Progenitor cell of endocrine pancreas (in vitro differentiated cells): ENCODE measurements around the gene LTBP1. TPM values are rescaled to one million over a fixed set of nuclear protein-coding genes. Genes with fewer than 3 reads are reported as not detected.
"Not testable (repeated sequence)": the region's sequence is repeated elsewhere in the genome, so short reads cannot be mapped to it uniquely, and the experiment has no call there.

Source experiments
- DNase-seq: peaks from one replicate; pipeline ENCODE4 v3.0.0; 2021; ENCODE audit warnings: low spot score; ENCODE audit not compliant: unreplicated experiment
- H3K27ac Mint-ChIP-seq: 2 replicates; pipeline ENCODE4 v1.8.0; 2021; ENCODE audit warnings: mild to moderate bottlenecking, moderate library complexity, mixed read lengths
- H3K27me3 Mint-ChIP-seq: 2 replicates; pipeline ENCODE4 v1.8.0; 2021; ENCODE audit warnings: mixed read lengths
- H3K36me3 Mint-ChIP-seq: 2 replicates; pipeline ENCODE4 v1.8.0; 2022; ENCODE audit warnings: mixed read lengths; ENCODE audit not compliant: insufficient read depth
- H3K4me1 Mint-ChIP-seq: 2 replicates; pipeline ENCODE4 v1.8.0; 2021; ENCODE audit warnings: low read depth, mixed read lengths
- H3K4me3 Mint-ChIP-seq: 2 replicates; pipeline ENCODE4 v1.8.0; 2021; ENCODE audit warnings: low read depth, mild to moderate bottlenecking, moderate library complexity, mixed read lengths
- H3K9me3 Mint-ChIP-seq: 2 replicates; pipeline ENCODE4 v1.8.0; 2021; ENCODE audit warnings: low read depth, mixed read lengths
- total RNA-seq: library from RNA; stranded (reverse); gene quantifications from 2 replicates; pipeline ENCODE4 v1.2.1, GENCODE V29; 2021
- TF ChIP-seq, protein P1 (sequence below): fragments of 200-600 bp; sonication (generic); IDR thresholded peaks from one replicate; pipeline ENCODE4 v1.5.0; 2021; ENCODE audit warnings: antibody characterized with exemption, mild to moderate bottlenecking; ENCODE audit not compliant: unreplicated experiment

The LTBP1 gene
- total RNA-seq, 1 donor from 2014 or later: 63.0 TPM

DNA sequence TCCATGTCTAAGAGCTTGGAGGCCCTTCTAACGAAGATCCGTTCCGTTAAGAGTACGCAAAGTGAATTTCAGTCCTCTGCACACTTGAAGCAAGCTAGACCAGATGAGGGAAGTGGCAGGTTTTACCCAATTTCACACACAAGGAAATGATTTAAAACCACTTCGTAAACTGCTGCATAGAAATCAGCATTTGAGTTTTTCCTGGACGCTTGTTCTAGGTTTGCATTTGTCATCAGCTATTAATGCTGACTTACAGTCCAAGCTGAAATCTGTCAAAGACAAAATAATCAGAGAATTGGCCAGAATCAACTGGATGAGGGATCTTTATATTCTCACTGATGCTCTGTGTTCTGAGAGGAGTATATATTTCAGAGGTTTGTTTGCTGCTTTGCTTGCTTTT is 412.1 kb downstream of the LTBP1 start:
- H3K9me3 Mint-ChIP-seq: peaks cover 12% of the 10 kb centered on the region
- no peak for DNase-seq
- peaks cover 22% of the 10 kb centered on the region for H3K36me3 Mint-ChIP-seq
- H3K4me1 Mint-ChIP-seq: no peaks in the 10 kb centered on the region
- H3K4me3 Mint-ChIP-seq: no peak overlapping the region
- H3K27ac Mint-ChIP-seq: no peak overlapping the region
- H3K27me3 Mint-ChIP-seq: no peaks in the 10 kb centered on the region
- TF ChIP-seq, protein P1, sequence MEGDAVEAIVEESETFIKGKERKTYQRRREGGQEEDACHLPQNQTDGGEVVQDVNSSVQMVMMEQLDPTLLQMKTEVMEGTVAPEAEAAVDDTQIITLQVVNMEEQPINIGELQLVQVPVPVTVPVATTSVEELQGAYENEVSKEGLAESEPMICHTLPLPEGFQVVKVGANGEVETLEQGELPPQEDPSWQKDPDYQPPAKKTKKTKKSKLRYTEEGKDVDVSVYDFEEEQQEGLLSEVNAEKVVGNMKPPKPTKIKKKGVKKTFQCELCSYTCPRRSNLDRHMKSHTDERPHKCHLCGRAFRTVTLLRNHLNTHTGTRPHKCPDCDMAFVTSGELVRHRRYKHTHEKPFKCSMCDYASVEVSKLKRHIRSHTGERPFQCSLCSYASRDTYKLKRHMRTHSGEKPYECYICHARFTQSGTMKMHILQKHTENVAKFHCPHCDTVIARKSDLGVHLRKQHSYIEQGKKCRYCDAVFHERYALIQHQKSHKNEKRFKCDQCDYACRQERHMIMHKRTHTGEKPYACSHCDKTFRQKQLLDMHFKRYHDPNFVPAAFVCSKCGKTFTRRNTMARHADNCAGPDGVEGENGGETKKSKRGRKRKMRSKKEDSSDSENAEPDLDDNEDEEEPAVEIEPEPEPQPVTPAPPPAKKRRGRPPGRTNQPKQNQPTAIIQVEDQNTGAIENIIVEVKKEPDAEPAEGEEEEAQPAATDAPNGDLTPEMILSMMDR: no peak

GRCh38 chr2:33363325-33364298 is 416.9 kb downstream of the LTBP1 start:
- no peak for DNase-seq
- Mint-ChIP-seq H3K4me3 (no peak overlapping the region), H3K27ac (no peak overlapping the region), H3K4me1 (no peaks in the 10 kb centered on the region), H3K27me3 (no peaks in the 10 kb centered on the region), H3K9me3 (no peaks in the 10 kb centered on the region), H3K36me3 (peaks cover 15% of the 10 kb centered on the region)
- TF ChIP-seq, protein P1: no peak

DNA sequence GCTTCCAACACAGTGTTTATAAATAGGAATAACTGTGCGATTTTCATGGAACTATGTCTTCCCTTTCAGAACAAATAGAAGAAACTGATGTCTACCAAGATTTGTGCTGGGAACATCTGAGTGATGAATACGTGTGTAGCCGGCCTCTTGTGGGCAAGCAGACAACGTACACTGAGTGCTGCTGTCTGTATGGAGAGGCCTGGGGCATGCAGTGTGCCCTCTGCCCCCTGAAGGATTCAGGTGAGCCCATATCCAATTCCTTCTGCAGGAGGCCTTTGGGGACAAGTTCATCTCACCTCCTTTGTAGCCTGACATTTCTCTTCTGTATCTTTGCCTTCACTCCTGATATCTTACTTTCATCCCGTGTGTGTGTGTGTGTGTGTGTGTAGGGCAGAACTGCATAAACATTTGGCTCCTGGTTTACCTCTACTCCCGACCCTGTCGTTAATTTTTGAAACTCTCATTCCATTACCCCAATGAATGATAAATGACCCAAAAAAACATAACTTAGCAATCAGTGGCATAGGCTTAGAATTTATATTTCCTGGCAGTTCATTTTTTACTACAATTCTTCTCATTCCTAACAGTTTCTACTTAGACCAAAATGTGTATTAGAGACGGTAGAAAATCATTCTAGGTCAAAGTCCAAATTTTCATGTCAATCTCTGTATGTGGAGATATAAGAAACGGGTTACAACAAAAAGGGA is 418.7 kb downstream of the LTBP1 start:
- H3K27me3 Mint-ChIP-seq: no peaks in the 10 kb centered on the region
- peaks cover 15% of the 10 kb centered on the region for H3K36me3 Mint-ChIP-seq
- no peak for DNase-seq
- H3K4me3 Mint-ChIP-seq: no peak overlapping the region
- no peak overlapping the region for H3K27ac Mint-ChIP-seq
- TF ChIP-seq, protein P1: no peak
- H3K9me3 Mint-ChIP-seq: no peaks in the 10 kb centered on the region
- H3K4me1 Mint-ChIP-seq: no peaks in the 10 kb centered on the region

- no peaks in the 10 kb centered on the region for H3K27me3 Mint-ChIP-seq
- H3K36me3 Mint-ChIP-seq: peaks cover 15% of the 10 kb centered on the region
- no peak overlapping the region for H3K27ac Mint-ChIP-seq
- H3K9me3 Mint-ChIP-seq: no peaks in the 10 kb centered on the region
- H3K4me1 Mint-ChIP-seq: no peaks in the 10 kb centered on the region
- no peak for DNase-seq
- no peak overlapping the region for H3K4me3 Mint-ChIP-seq
- TF ChIP-seq, protein P1: no peak
Measured at GRCh38 chr2:33366473-33366872, 419.7 kb downstream of the LTBP1 start.

- not testable (repeated sequence) for DNase-seq, H3K27me3 Mint-ChIP-seq, H3K27ac Mint-ChIP-seq, H3K9me3 Mint-ChIP-seq, H3K4me3 Mint-ChIP-seq, H3K4me1 Mint-ChIP-seq
- H3K36me3 Mint-ChIP-seq: peaks cover 13% of the 10 kb centered on the region
Measured at GRCh38 chr2:33368524-33368923, 421.8 kb downstream of the LTBP1 start.
